Activated CD8-positive, alpha-beta memory T cell treated with anti-CD3 and anti-CD28 coated beads, Interleukin-2, amount 50 U/mL, for 1 hour (primary cell): ENCODE results near the gene NUP210.

ENCODE experiments used
- DNase-seq: peaks from one replicate; pipeline ENCODE4 v3.0.0-alpha.2; 2020; ENCODE audit errors: extremely low read depth

The NUP210 gene

DNA sequence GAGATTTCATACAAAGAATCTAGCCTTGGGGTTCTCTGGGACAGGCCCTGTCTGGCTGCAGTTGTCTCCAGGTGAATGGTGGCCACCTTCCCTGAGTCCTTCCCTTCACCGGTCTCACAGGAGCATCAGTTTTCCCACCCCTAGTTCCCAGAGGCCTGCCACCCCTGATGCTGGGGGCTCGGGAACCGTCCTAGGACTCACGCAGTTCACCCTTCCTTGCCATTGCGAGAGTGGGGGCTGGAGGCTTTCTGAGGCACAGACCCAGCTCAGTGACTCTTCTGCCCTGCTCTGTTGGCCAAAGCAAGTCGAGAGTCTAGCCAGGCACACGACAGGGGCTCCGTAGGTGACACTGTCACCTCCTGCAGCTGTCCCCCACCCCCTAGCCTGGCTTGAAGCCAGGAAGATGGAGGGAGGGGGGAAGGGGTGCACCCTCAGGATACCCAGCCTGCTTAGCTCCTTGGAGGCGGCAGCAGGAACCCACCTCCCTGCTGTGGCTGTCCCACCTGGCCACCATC lies 130.3 kb downstream of the NUP210 start:
- DNase-seq, result no peak

DNA sequence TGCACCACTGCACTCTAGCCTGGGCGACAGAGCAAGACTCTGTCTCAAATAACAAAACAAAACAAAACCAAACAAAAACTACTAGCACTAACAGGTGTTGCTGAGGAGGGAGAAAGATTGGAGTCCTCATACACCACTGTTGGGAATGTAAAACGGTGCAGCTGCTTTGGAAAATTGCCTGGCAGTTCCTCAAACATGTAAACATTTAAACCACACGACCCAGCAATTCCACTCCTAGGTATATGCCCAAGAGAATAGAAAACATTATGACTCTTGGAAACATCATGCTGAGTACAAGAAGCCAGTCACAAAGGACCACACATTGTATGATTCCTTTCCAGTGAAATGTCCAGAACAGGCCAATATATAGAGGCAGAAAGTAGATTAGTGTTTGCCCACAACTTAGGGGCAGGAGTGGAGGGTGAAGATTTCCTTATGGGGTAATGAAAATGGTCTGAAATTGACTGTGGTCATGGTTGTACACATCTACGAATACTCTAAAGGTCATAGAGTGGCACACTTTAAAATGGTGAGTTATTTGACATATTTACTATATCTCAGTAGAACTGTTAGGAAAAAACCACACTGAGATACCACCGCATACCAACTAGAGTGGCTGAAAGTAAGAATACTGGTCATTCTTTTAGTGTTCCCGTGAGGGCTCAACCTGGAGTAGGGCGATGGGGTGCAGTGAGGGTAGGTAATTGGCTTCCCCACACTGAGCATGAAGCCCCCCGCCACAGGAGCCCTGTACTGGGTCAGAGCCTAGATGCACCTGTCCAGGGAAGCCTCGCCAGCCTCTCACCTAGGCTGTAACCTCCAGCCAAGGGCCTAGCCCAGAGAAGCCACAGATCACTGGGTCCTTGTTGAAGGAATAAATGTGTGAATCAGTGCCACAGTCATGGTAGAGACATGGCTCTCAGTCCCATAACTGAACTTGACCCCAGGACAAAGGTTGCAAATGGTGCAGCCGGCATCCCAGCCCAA lies 131.1 kb downstream of the NUP210 start:
- no peak for DNase-seq

DNA sequence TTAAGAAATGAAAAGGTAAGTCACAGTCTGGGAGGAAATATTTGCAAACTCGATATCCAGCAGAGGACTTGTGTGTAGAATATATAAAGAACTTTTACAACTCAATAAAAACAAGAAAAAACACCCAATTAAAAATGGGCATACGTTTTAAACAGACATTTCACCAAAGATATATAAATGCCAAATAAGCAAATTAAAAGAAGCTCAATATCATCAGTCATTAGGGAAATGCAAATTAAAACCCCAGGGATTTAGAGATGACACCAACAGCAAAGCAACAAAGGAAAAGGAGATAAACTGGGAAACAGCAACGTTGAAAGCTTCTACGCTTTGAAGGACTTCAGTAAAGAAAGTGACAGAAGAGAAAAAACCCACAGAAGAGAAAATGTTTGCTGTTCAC lies 132.3 kb downstream of the NUP210 start:
- DNase-seq, result no peak

DNA sequence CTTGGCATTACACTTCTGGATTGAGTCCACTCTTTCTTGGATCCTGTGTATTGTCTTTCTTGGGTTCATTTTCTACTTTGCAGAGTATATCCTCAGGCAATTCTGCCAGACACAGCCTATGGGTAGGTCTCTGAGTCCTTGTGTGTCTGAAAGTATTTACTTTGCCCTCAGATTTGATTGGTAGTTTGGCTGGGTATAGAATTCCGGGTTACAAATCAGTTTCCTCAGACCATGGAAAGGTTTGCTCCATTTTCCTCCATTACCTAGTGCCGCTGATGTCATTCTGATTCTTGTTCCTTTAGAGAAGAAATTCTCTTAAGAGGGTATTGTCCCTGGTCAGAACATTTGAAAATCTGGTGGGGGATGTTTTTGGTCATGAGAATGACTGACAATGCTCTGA lies 133.2 kb downstream of the NUP210 start:
- no peak for DNase-seq

DNA sequence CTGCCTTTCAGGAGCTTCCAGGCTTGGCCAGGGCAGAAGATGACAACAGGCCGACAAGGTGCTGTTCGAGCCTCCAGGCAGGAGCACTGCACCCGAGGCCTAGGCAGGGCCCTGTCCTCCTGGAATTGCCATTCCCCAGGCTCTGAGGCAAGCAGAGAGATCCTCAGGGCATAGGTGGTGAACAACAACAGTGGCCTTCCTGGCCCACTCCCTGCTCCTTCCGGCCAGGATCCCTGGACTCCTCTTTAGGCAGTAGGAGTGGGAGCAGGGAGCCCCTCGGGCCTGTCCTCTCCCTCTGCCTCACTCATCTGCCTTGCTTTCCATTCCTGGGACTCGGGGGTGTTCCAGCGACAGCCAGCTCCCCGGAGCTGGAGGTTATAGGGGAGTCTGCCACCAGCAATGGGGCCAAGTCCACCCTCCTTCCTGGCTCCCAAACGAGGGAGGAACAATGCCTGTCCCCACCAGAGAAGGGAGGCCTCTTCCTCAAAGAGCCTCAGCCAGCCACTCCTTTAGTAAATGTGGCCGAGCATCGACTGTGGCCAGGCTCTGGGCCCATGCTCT lies 135.0 kb downstream of the NUP210 start:
- no peak for DNase-seq

DNA sequence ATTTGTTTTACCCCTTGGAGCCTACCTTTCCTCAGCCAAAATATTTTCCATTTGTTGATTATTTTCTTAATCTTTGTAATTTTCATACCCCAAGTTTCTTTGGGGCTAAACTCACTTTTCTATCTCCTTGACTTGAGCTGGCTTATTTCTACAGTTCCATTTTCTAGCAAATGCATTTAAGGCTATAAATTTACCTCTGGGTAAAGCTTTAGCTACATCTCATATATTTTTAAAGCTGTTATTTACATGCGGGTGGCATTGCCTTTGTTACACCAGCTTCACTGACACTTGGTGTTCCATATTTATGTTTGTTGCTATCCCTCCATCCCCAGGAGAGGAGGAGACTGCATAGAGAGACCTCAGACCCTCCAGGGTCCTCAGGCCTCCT lies 136.3 kb downstream of the NUP210 start:
- no peak for DNase-seq

DNA sequence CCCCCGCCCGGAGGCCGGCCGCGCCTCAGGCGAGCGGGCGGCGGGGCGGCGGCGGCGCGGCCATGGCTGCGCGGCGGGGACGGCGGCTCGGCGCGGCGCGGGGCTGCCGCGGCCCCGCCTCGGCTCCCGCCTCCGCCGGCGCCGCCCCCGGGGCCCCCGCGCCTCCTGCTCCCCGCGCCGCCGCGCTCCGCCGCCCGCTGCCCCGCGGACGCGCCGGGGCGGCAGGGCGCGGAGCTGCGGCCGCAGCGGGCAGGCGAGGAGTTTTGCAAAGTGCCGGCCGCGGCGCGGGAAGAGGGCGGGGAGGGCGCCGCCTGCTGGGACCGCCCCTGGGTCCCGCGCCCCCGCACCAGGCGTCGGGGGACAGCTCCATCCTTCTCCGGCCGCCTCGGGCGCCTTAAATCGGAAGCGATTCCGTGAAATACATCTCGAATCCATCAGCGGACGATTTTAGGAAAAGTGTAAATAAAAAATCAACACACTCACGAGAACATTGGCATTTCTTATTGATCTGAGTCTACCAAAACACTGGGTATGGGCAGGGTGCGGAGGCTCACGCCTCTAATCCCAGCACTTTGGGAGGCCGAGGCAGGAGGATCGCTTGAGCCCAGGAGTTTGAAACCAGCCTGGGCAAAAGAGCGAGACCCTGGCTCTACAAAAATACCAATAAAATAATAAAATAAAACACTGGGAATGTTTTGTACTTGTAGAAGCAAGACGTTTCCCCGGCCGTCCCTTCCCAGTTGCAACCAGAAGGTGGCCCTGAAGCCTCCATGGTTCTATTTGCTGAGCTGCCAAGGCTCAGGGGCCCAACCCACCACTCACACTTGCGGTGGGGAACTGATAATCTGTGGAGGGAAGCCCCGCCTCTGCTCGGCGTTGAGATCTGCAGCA lies 136.9 kb downstream of the NUP210 start:
- DNase-seq, result no peak

DNA sequence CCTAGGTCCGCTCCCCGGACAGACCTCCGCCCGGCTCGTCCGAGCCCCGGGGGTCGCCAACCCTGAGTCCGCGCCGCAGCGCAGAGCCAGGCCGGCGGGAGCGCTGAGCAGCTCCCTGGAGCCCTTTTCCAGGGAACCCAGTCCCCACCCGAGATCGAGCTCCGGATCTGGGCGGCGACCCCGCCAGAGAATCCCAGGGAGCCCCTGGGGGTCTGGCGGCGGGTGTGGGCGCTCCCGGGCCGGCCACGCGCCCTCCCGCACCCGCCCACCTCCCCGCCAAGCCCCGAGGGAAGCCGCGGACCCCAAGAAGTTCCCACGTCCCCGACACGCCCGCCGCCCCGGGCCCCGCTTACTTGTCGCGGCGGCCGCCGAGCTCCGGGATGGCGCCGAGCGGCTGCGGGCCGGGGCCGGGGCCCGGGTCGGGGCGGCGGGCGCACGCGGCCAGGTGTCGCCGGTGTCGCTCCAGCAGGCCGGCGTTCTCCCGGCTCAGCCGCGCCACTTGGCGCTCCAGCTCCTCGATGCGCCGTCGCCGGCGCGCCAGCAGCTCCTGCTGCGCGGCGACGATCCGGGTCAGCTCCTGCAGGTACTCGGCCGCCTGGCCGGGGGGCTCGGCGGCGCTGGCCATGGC lies 137.7 kb downstream of the NUP210 start:
- no peak for DNase-seq

DNA sequence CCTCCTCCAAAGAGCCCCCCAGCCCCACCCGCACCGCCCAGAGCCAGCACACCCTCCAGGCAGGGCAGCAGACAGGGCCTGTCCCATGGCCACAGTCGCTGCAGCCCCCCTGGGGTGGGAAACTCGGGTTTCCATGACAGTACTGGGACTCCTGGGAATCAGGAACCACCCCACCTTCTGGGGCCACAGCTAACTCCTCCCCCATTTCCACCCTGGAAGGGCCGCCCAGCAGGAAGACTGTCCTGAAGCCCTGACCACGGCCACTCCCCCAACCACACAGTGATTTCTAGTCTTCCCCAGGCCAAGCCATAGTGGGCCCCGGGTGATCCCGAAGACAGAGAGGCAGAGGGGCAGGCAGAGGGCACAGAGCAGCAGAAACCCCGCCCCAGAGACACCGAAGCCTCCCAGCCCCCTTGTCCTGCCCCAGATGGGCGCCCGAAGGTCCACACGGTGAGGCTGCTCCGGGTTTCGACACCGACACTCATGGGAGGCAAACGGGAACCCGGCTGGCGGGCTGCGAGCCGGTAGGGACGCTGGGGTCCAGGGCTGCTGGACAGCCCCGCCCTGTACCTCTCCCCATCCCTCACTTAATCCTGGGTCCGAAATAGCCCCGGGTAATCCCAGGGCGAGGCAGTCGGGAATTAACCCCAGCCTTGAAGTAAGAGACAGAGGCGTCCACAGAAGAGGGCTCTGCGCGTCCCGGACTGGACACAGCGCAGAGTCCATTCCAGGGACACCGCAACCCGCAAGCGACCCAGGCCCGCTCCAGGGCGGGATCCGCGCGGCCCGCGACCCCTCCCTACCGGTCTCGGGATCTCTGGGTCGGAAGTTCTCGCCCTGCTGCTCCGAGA lies 138.4 kb downstream of the NUP210 start:
- no peak for DNase-seq

DNA sequence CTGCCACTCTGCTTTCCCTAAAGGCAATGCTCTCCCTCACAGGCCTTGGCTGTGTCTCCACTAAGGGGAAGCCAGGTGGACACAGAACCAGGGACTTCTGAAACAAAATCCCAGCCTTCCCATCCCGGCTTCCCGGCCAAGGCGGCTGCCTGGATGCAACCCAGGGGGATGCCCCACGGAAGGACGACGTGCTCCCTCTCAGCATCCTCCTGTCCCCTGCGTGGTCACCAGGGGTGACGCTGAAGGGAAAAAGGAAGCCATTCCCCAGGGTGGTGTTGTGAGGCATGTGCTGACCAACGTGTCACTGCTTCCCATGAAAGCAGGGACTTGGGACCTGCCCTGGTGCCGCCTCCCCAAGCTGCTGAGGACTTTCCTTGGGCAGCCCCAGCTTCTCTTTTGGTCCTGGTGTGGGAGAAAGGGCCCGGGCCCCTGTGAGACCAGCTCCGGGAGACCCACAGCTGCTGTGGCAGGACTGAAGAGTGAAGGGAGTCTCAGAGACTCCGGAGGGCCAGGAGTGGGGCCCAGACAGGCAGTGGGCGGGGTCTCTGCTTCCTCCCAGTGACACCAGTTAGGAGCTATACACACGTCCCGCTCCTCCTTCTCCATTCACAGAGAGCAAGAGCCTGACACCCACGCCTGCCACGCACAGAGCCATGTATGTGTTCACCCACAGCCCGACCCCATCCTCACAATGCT lies 139.2 kb downstream of the NUP210 start:
- no peak for DNase-seq

DNA sequence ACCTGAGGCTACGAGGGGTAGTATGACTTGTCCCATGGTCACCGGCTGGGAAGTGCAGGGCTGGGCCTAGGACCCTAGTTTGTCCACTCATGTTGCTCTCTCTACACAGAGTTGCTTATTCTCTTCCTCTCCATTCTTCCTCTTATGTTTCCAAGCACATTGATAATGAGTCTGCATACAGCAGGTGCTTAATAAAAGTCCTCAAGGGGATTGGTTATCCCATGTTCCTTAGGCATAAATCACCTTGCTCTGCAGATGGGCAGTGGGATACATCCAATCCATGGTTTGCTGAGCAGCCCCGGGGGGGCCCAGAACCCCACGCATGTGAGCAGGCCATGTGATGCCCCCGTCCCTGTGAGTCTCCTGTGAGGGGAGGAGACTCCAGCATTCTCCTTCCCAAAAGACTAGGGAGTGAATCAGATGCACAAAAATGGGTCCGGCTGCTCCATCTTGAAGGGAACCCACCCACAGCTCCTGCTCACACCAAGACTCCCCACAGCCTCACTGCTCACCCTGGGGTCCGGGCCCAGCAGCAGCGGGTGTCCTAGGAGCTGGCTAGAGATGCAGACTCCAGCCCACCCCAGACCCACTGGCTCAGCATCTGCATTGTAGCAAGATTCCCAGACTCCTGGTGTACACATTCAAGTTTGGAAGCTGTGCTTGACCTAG lies 139.9 kb downstream of the NUP210 start:
- no peak for DNase-seq

DNA sequence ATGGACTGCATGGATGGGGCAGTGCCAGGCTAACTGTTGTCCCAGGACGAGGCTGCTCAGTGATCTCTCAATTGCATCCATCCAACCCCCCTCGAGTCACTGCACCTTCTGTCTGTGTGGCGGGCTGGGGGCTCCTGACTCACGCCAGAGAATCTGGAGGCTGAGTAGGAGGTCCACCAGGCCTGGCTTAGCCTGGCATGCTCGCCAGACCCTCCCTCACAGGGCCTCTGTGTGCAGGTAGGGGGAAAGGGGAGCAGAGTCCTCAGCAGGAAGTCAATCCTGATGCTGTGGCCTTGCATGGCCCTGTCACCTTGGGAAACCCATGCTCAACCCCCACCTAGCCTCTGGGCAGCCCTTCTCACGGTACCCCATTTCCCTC lies 140.6 kb downstream of the NUP210 start:
- no peak for DNase-seq

DNA sequence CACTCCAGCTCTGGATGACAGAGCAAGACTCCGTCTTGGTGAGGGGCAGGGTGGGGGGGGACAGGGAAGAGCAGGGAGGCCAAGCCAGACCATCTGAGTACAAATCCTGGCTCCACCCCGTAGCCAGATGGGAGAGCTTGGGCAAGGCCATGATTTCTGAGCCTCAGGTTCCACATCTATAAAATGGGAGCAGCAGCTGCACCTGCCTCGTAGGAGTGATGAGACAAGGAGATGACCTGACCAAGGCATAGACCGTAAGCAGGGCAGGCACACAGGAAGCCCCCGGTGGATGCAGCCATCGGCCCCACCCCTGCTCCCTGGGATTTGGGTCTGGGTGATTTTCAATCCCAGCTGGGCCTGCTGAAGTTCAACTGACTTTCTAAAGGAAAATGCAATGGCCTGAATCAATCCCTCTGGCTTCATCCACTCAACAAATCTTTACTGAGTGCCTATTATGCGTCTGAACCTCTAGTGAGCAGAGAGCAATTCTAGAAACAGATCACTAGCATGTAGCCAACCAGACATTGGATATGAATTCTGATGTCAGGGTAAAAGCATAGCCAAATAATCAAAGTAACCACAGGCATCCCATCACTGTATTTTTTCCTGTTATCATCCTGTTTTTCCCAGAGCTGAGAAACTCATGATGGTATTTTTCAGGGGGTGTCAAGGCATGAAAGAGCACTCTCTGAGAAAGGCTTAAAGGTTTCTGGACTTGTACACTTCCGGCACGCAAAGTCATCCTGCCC lies 141.2 kb downstream of the NUP210 start:
- no peak for DNase-seq

DNA sequence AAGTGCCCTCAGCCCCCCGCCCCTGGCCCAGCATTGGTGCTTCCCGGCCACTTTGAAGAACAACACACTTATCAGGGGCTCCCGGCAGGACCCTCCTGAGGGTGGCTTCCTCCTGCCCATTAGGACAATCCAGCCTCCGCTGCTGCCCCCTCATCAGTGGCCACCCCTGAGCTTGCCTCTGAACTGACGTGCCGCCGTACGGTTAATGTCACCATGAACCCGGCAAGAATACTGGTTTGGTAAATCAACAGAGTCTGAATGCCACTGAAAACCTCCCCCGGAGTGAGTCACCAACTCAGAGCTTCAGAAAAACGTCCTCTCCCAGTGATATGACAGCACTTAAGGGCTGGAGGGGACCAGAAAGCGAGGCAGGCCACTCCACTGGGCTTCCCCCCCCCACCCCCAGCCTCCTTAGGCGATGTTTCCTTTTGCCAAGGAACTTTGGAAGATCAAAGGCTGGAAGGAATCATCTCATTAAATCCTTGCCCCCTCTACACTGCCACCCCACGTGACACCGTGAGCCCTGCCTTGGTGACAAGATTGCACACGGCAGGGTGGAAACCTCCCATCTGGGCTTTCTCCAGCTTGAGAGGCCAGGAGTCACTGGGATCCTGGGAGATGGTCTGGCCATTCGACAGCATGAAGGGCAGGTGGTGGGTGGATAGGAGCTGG lies 142.1 kb downstream of the NUP210 start:
- DNase-seq, result no peak

DNA sequence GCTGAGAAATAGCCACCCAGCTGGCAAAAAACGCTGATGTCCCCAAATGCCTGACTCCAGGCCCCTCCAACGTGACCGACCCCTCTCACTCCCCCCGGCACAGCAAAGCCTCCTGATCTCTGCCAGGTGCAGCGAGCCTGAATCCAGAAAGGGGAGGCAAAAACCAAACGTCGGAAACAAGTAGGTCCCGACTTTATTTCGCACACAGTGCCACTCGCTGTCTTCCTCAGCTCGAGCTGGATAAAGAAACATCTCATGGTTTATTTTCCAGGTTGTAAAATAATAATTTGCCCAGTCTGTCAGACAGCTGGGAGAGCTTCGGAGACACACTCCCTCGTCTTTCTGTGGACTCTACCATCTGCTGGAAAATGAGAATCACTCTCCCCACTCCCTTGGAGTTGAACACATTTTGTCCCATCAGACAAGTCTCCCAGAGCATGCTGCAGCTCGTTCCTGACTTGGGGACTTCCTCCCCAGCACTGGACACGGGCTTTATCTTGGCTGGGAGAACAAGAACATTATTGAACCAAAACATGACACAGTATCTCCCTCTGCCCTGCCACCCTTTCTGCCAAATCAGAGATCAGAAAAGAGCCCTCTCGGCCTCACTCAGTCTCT lies 142.8 kb downstream of the NUP210 start:
- DNase-seq, result no peak

DNA sequence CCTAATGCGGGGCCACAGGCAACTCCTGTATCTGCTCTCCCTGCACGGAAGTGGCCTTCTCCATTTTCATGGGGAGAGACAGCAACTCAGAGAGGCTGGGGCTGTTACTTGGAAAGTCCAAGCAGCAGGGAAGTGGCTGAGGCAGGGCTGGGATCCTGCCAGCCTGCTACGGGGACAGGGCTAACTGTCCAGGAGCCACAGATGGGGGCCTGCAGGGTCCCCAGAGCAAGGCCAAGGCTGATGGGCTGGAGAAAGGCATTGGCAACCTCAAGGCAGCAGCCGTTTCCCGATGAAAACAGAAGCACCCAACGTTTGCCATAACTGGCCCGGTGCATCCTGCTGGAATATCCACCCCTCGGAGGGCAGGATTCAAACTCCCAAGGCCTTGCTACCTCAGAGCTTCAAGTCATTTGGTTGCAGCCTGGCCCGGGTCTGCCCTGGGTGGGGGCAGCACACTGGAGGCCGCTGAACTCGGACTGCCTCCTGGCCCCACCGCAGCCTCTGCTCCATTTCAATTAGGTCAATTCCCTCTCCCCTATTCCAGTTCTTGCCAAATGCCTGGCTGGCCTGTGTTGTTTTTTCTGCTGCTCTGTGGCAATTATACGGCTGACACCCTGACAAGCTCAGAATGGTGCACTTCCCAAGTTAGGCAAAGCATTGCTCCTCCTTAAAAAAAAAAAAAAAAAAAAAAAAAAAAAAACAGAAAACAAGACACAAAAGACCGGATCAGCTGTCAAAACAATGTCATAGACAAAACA lies 143.5 kb downstream of the NUP210 start:
- no peak for DNase-seq

DNA sequence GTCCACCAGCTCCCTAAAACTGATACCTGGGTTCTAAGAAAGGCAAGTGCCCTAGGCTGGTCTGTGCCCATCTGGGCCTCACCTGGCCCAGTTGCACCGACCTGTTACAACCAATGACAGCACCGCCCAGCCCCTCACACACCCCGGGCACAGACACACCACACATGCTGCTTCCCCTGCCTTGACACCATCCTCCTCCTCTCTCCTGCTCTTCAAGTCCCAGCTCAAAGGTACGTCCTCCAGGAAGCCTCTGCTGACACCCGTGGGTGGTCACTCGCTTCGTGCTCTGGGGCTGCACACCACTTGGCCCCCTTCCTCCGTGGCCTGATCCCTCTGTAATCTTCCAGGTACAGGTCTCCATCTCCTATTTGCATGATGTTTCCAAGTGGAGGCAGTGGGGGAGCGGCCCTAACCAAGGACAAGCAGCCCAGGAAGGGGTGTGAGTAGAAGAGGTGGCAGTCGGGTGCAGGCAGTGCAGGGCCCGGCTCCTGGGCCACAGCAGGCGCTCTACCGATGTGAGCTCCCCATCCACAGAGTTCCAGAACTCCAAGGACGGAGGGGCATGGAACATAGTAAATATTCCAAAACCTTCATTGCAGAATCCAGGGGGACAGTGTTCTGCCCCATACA lies 144.6 kb downstream of the NUP210 start:
- DNase-seq, result no peak
